HT-29 (cell line): ENCODE data around the gene SMDT1. TPM values are rescaled to one million over a fixed set of nuclear protein-coding genes. Genes with fewer than 3 reads are reported as not detected.
A peak's percentile ranks its signal among the peaks of the same experiment; 100 is the strongest.

Source experiments
- DNase-seq: peaks from one replicate; pipeline ENCODE4 v3.0.0-alpha.2; 2015; ENCODE audit warnings: low spot score
- total RNA-seq: library from RNA; depleted of rRNA; stranded (reverse); fragments of >200 nt; shearing (Covaris generic); gene quantifications from 2 replicates; pipeline ENCODE4 v1.2.3, GENCODE V29; 2014; rRNA removed

SMDT1 gene, protein sequence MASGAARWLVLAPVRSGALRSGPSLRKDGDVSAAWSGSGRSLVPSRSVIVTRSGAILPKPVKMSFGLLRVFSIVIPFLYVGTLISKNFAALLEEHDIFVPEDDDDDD
- total RNA-seq, result 18.9 and 25.5 TPM in 2 replicates

DNA sequence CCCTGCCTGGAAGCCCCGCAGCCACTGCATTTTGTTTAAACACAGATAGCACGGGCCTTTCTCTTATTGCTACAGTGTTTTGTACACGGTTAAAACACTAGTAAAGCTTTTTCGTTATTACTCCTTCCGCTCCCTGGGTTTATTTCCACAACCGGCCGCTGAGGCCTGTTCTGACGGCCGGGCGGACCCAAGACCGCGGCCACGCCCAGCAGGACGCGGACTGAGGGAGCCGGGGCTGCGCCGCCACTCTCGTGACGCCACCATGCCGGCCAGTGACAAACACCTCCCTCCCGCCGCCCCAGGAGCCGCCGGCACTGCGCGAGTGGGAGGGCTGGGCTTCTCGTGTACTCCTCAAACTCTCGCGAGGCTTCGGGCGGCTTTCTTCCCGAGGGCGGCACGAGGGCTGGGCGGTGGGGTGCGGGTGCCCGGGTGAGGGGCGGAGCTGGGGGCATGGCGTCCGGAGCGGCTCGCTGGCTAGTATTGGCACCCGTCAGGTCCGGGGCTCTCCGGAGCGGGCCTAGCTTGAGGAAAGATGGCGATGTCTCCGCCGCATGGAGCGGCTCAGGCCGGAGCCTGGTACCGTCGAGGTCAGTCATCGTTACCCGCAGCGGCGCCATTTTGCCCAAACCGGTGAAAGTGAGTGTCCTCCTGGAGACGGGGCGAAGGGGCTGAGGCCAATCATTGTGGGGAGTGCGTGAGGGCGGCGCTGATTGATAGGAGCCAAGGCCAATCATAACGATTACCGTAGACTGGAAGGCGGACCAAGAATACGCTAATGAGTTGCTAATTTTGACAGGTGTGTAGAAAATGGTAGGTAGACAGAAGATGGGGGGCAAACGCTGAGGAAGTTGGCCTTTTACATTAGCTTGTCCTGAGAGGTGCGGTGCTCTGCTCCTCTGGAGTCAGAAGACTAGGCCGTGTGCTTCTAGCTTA lies at the start of gene SMDT1:
TSS of gene SMDT1 (plus strand) at position 382 of the 933 bp plus-strand sequence. CDS start at position 451, 69 bp downstream.
- DNase-seq, result peak; percentile 93

DNA sequence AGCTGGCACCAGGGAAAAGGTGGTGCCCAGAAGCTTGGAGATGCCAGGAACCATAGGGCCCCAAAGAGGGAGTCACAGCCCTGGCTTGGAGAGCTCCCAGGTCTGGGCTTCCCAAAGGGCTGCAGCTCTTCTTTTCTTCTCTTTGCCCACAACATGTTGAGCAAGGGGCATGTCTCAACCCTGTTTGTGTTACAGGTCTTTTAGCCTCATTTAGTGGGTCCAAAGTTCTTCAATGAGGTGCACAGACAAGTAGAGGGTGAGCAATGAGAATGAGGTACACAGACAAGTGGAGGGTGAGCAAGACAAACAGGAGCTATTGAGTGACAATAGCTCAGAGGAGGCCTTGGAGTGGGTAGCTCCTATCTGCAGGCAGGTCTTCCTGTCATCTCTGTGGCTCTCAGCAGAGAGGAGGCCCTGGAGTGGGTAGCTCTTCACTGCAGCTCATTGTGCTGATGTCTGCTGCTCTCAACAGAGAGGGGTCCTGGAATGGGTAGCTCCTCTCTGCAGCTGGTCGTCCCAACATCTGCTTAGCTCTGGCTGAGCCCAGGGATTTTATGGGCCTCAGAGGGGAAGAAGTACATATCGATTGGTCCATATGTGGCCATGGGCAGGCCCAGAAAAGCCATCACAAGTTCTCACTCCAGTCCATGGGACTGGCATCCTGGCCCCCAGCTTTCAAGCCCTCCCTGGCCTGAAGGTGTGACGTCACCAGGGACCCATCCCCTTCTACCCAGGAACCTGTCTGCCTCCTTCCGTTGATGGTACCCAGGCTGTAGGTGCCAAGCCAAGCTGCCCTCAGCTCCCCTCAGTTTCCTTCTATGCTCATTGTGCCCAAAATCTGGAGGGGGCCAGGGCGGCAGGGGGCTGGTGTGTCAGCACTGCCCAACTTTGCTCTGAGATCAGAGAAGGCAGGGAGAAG lies 46.0 kb upstream of the SMDT1 start:
- no peak for DNase-seq

DNA sequence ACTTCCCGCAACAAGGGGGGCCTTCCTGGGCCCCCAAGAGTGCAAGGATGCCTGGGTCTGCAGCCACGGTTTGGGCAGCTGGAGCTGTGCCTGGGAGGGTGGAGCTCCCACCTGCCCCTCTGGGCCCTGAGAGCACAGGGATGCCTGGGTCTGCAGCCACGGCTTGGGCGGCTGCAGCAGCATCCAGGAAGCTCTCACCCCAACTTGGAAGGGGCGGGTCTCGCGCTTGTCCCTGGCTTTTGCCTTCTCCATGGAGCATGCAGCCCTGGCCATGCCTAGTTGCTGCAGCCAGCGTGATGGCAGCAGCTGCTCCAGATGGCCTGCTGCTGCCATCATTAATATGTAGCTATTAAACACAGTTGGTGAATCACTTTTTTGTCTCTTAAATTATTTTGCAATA lies 44.2 kb upstream of the SMDT1 start:
- DNase-seq, result no peak

DNA sequence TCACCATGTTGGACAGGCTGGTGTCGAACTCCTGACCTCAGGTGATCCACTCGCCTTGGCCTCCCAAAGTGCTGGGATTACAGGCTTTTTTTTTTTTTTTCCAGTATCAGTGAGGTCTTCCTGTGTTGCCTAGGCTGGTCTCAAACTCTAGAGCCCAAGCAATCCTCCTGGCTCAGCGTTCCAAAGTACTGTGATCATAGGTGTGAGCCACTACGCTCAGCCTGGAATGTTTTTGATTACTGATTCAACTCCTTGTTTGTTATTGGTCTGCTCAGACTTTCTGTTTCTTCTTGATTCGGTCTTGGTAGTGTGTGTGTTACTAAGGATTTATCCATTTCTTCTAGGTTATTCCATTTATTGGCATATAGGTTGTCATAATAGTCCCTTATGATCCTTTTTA lies 40.2 kb upstream of the SMDT1 start:
- no peak for DNase-seq

DNA sequence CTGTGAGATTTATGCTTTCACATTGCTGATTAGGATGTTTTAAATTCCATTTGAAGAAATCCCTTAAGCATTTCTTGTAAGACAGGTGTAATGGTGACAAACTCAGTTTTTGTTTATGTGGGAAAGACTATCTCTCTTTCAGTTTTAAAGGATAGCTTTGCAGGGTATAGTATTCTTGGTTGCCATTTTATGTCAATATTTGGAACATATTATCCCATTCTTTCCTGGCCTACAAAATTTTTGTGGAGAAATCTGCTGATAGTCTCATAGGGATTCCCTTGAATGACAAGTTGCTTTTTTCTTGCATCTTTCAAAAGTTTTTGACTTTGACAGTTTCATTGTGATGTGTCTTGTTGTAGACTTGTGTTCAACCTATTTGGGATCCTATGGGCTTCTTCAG lies 37.7 kb upstream of the SMDT1 start:
- no peak for DNase-seq

DNA sequence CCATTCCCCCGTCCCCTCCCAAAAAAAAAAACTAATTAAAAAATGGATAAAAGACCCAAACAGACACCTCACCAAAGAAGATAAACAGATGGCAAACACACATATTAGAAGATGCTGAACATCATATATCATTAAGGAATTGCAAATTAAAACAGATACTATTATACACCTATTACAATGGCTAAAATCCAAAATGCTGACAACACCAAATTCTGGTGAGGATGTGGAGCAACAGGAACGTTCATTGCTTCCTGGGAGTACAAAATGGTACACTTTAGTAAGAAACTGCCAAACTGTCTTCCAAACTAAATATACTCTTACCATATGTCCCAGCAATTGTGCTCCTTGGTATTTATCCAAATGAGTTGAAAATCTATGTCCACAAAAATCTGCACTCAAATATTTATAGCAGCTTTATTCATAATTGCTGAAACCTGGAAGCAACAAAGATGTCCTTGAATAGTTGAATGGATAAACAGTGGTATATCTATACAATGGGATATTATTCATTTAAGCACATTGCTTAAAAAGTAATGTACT lies 28.8 kb upstream of the SMDT1 start:
- no peak for DNase-seq

DNA sequence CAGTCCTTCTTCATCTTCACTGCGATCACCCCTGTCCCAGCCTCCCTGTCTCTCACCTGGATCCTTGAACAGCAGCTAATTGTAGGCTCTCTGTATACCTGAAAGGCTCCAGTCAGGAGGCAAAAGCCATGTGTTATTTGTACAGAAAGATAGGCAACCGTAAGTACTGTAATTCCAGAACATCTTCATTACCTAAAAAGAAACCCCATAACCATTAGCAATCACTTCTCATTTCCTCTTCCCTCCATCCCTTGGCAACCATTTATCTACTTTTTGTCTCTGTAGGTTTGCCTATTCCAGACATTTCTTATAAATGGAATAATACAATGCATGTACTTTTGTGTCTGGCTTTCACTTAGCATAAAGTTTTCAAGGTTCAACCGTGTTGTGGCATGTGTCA lies 26.7 kb upstream of the SMDT1 start:
- no peak for DNase-seq

DNA sequence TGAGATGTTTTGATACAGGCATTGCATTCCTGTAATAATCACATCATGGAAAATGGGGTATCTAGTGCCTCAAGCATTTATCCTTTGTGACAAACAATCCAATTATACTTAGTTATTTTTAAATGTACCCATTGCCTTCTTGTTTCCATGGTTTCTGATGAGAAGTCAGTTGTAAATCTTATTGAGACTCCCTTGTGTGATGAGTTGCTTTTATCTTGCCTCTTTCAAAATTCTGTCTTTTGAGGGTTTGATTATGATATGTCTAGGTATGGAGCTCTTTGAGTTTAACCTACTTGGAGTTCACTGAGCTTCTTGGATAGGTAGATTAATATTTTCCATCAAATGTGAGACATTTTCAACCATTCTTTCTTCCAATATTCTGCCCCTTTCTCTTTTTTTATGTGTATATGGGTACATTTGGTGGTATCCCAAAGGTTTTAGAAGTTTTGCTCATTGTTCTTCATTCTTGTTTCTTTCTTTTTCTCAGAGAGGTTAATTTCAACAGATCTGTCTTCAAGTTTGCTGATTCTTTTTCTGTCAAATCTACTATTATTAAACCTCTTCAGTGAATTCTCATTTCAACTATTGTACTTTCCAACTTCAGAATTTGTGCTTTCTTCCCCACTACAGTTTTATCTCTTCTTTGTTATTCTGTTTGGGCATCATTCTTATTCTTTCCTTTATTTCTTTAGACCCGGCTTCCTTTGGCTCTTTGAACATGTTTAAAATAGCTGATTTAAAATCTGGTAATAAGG lies 22.6 kb upstream of the SMDT1 start:
- DNase-seq, result no peak

DNA sequence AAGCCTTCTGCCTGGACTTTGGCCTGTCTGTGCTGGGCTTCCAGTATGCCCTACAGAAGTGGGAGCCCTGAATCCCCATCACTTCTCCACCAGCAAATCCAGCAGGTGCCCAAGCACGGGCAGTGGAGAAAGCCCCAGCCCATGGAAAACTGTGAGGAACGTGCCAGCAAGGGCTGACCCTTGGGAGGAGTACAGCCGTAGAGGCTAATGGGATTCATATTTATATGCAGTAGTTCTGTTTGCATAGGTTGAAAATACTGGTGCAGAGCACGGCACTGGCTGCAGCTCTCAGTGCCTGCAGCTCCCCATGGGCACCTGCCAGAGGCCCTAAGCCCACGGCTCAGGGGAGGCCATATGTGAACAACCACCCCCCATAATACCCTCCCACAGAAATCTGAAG lies 19.0 kb upstream of the SMDT1 start:
- no peak for DNase-seq

DNA sequence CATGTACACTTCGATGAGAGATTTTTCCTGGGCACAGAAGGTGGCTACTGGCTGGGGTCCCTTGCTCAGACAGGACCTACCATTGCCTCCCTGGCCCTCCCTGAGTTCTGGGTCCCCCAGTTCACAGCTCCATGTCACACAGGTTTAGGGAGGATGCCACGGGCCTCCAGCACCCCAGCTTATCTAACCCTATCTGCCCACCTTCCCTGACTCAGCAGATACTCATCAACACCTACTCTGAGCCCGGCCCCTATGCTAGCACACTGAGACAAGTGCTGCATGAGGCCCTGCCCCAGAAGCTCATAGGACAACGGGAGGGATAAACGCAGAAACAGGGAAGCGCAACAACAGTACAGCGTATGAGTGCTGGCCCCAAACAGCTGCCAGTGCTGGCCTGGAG lies 18.5 kb upstream of the SMDT1 start:
- no peak for DNase-seq

DNA sequence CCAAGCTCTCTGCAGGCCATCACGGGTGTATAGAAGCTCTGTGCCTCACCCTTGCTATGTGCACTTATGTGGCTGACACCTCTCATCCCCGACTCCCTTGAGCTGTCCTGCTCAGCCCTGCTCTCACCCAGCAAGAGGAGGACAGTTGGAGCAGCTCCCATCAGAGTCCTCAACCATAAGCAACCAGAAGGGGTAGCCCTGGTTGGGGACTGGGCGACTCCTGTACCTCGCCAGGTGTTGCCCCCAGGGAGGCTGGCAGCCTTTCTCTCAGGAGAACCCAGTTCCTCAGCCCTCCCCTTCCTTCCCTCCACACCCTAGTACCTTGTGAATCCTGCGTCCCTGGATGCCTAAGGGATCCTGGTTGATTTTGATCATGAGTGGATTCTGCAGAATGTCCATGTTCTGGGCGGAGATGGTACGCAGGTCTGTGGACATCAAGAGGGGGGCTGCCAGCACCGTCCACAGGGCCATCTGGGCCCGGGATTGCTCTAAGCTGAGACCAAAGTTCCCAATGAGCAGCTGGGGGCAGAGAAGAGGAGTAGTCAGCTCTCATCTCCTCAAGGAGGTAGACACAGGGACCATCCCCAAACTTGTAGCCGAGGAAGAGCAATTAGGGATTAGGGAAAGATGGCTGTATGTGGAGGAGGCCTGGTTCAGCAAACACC lies 16.9 kb upstream of the SMDT1 start:
- DNase-seq, result no peak

DNA sequence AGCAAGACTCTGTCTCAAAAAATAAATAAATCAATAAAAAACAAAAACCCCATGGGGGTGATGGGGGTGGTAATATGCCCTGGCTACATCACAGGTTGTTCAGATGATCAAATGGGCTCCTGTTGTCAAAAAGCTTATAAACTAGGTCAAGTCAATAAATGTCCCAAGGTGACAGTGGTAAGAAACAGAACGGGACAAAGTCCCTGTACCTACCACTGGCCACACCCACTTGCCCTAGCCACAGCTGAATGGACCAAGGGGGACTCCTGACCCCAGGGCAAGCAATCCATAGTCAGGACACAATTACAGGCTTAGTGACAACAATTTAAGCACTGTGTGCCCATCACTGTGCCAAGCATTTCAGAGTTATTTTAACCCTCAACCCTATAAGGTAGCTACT lies 14.9 kb upstream of the SMDT1 start:
- DNase-seq, result no peak

DNA sequence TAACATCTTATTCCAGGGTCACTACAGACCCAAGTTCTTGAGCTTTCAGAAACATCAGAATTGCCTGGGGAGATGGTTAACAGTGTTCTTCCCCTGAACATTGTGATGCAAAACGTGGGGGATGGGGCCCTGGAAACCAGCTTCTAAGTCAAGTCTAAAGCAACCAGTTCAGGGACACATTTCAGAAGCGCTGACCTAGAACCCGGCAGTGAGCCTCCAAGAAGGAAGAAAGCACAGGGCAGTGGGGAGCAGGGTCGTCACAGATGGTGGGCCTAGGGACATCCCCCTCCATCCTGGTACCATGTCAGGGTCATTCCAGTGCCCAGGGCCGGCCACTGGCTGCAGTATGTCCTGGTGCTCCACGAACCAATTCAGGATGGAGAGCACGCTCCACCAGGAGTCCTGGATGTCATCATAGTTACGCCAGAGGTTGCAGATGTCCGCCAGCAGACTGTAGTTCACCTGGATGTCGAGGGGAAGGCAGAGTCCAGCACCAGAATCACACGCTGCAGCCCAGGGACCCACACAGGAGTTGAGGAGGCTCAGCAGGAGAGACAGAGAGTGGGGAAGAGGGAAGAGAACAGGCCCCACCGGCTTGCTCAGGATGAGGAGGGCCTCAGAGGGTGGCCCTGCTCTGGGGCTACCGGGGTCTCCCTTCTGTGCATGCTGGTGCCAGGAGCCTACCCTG lies 13.9 kb upstream of the SMDT1 start:
- DNase-seq, result no peak

DNA sequence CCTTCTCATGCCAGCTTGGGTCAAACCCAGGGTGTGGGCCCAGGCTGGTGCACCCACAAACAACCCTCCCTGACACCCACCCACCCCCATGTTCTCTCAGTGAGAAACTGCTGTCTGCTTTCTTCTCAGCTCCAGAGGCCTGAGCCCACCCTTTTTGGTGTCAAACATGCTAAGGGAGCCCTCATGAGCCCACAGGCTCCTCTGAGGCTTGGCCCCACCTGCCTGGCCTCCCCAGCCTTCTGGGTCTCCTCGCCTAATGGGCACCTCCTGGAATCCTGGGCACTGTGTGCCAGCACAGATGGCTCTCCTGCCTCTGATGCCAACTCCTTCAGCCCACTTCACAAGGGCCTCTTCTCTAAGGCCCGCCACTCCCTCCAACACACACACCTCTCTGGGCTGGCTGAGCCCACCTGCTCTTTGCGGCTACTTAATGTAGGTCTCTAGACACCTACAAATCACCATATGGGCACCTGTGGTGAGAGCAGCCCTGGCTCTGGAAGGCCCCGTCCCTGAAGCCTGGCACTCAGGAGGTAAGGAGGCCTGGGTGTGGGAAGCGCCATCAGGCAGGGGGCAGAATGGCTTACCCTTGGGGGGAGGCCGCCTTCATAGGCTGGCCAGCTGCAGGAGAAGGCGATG lies 13.3 kb upstream of the SMDT1 start:
- DNase-seq, result no peak

DNA sequence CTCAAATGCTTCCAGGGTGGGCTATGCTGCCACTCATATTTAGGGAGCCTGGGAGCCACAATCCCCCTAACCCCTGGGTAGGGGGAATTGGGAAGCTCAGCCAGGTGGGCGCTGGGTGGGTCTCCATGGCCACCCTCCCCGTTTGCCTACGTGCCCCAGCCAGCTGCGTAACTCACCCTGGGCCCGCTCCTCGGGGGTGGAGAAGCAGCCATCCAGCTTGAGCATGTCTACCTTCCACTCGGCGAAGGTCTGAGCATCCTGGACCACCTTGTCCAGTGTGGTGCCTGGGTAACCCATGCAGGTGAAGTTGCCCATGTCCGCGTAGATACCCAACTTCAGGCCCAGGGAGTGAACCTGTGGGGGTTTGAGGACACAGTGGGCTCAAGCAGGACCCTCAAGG lies 12.6 kb upstream of the SMDT1 start:
- no peak for DNase-seq

DNA sequence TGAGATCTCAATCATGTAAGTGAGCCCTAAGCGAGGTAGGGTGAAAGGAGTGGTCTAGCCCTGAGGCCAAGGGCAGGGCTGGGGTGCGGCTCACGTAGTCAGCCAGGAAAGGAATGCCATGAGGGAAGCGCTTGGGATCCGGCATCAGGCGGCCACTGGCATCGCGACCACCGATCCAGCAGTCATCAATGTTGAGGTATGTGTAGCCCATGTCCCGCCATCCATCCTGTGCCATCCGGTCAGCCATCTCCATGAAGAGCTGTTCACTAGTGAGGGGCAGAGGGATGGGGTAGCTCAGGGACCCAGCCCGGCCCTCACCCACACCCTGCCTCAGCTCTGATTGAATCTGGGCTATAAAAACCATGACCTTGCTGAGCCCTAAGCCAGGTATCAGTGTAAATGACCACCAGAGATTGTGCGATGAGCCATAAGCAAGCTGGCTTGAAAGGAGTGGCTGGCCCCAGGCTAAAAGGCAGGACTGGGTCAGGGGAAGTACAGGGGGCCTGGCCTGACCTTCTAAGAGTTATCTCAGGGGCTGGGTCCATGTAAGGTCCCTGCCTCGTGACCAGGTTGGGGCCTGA lies 11.7 kb upstream of the SMDT1 start:
- DNase-seq, result no peak

DNA sequence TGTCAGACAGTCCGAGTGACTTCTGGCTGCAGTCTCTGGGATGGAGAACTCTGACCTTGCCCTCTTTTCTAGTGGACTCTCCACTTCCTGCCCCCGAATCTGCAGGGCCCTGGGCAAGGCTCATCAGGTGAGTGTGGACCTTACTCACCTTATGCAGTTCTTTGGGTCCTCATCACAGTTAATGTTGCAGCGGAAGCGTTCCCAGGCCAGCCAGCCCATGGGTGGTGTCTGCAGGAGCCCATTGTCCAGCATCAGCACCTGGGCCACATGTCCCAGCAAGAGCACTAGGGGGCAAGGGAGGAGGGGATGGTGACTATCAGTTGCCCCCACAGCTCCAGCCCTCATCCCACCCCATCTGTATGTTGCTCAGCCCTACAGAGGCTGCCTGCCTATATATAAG lies 11.2 kb upstream of the SMDT1 start:
- DNase-seq, result no peak

DNA sequence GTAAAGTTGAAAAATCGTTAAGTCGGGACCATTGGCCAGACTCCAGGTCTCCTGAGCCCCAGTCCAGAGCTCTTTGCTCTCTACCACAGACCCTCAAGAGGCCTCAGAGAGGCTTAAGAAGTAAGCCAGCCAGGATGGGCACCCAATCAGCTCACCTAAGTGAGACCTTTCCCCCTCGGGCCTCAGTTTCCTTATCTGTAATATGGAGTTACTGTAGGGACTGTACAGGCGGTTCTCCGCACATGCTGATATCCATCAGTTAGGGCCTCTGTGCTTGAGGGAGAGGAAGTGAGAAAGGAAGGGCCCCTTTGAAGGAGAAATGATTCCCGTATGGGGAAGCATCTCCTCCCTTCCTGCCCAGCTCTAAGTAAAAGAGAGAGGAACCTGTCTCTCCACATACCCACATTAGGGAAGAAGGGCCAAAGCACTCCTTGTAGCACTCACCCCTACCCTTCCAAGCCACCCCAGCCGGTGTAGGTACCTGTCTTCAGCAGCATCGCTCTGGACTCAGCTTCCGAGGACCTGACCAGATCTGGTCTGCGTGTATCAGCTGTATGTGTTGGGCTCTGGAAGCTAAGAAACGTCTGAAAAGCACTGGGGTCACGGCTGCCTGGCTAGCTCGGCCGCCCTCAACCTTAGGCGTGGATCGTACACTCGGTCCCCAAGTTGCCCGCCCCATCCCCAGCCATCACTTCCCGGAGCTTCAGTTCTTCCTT lies 9.5 kb upstream of the SMDT1 start:
- DNase-seq, result no peak
